Hepatocyte (in vitro differentiated cells): ENCODE data around the gene DYNC2H1. TPM values are rescaled to one million over a fixed set of nuclear protein-coding genes. Genes with fewer than 3 reads are reported as not detected.
A peak's percentile ranks its signal among the peaks of the same experiment; 100 is the strongest.

Source experiments
- DNase-seq: peaks from one replicate; pipeline ENCODE4 v3.0.0-alpha.2; 2016; ENCODE audit warnings: low spot score
- H2AFZ ChIP-seq: fragments of 200-600 bp; sonication (generic); 2 replicates; pipeline ENCODE4 v1.6.0; 2016; ENCODE audit warnings: antibody characterized with exemption, mild to moderate bottlenecking
- H3K27ac ChIP-seq: fragments of 200-600 bp; sonication (generic); 2 replicates; pipeline ENCODE4 v1.5.1; 2016; ENCODE audit warnings: mild to moderate bottlenecking
- H3K27me3 ChIP-seq: fragments of 200-600 bp; sonication (generic); 2 replicates; pipeline ENCODE4 v1.6.1; 2016
- H3K36me3 ChIP-seq: fragments of 200-600 bp; sonication (generic); replicated peaks from 2 replicates; pipeline ENCODE4 v1.5.1; 2016; ENCODE audit warnings: low read depth; ENCODE audit not compliant: insufficient read depth
- H3K4me1 ChIP-seq: fragments of 200-600 bp; sonication (generic); 2 replicates; pipeline ENCODE4 v1.5.1; 2016; ENCODE audit warnings: mild to moderate bottlenecking, moderate library complexity; ENCODE audit not compliant: insufficient read depth
- H3K4me2 ChIP-seq: fragments of 200-600 bp; sonication (generic); 2 replicates; pipeline ENCODE4 v1.6.0; 2016
- H3K4me3 ChIP-seq: fragments of 200-600 bp; sonication (generic); 2 replicates; pipeline ENCODE4 v1.5.1; 2016; ENCODE audit warnings: mild to moderate bottlenecking
- H3K79me2 ChIP-seq: fragments of 200-600 bp; sonication (generic); 2 replicates; pipeline ENCODE4 v1.6.0; 2017; ENCODE audit warnings: mild to moderate bottlenecking
- H3K9me2 ChIP-seq: fragments of 200-600 bp; sonication (generic); replicated peaks from 2 replicates; pipeline ENCODE4 v1.6.0; 2017; ENCODE audit warnings: mild to moderate bottlenecking; ENCODE audit not compliant: insufficient read depth
- H3K9me3 ChIP-seq: fragments of 200-600 bp; sonication (generic); 2 replicates; pipeline ENCODE4 v1.5.1; 2016; ENCODE audit warnings: low read depth, mild to moderate bottlenecking
- H4K20me1 ChIP-seq: fragments of 200-600 bp; sonication (generic); 2 replicates; pipeline ENCODE4 v1.6.0; 2016; ENCODE audit warnings: mild to moderate bottlenecking; ENCODE audit not compliant: insufficient read depth, poor library complexity, severe bottlenecking
- CTCF ChIP-seq: fragments of 200-600 bp; sonication (generic); IDR thresholded peaks from 2 replicates; pipeline ENCODE4 v1.5.1; 2016; ENCODE audit warnings: antibody characterized with exemption, mild to moderate bottlenecking; ENCODE audit not compliant: poor library complexity
- EZH2 ChIP-seq: fragments of 200-600 bp; sonication (generic); IDR thresholded peaks from 2 replicates; pipeline ENCODE4 v1.6.1; 2016; ENCODE audit warnings: antibody characterized with exemption, mild to moderate bottlenecking, borderline replicate concordance
- EZH2phosphoT487 ChIP-seq: fragments of 200-600 bp; sonication (generic); IDR thresholded peaks from one replicate; pipeline ENCODE4 v1.6.1; 2018; ENCODE audit warnings: antibody characterized with exemption, mild to moderate bottlenecking, low read depth, moderate library complexity; ENCODE audit not compliant: unreplicated experiment, severe bottlenecking
- WGBS: methylation state at CpG from one replicate; pipeline ENCODE4 v1.1.6; 2016; ENCODE audit warnings: low lambda C conversion rate; ENCODE audit errors: missing lambda C conversion rate; 5-methylcytosine and 5-hydroxymethylcytosine counted together
- polyA plus RNA-seq: library from polyadenylated mRNA; unstranded; fragments of >200 nt; fragmentation: Nextera tagmentation; extraction: Ambion mirVana; gene quantifications from 2 replicates; pipeline ENCODE4 v1.2.1, GENCODE V29; 2016
- small RNA-seq: library from RNA; depleted of rRNA; stranded (forward); fragments of <200 nt; gene quantifications from one replicate; pipeline ENCODE3, GENCODE V24; 2014
- total RNA-seq: library from RNA; depleted of rRNA; stranded (reverse); fragments of >200 nt; gene quantifications from 2 replicates; pipeline ENCODE4 v1.2.3, GENCODE V29; 2014

DYNC2H1 gene
- total and polyA plus RNA-seq, 2 experiments from 2014 or later: 4.4 to 16.9 TPM

- Histone ChIP-seq H3K4me3 (no peak overlapping the region), H2AFZ (no peak overlapping the region), H3K9me3 (no peaks in the 10 kb centered on the region), H3K27me3 (no peaks in the 10 kb centered on the region), H3K79me2 (no peaks in the 10 kb centered on the region), H3K4me2 (no peak overlapping the region), H3K27ac (no peak overlapping the region), H4K20me1 (no peaks in the 10 kb centered on the region), H3K36me3 (no peaks in the 10 kb centered on the region), H3K4me1 (peaks cover 5% of the 10 kb centered on the region), H3K9me2 (no peaks in the 10 kb centered on the region)
- DNase-seq: no peak
- TF ChIP-seq EZH2: no peak
- no peak for TF ChIP-seq EZH2phosphoT487
- TF ChIP-seq CTCF: no peak
- 55% methylated on average over 3 of the region's 3 CpGs for WGBS
Measured at GRCh38 chr11:103528046-103528445, 418.8 kb downstream of the DYNC2H1 start.

GRCh38 chr11:103528596-103528995 is 419.4 kb downstream of the DYNC2H1 start:
- H3K79me2 ChIP-seq: no peaks in the 10 kb centered on the region
- no peak overlapping the region for H3K4me2 ChIP-seq
- no peaks in the 10 kb centered on the region for H3K9me2 ChIP-seq
- H2AFZ ChIP-seq: no peak overlapping the region
- 34% methylated on average over 2 of the region's 2 CpGs for WGBS
- no peaks in the 10 kb centered on the region for H3K27me3 ChIP-seq
- H4K20me1 ChIP-seq: no peaks in the 10 kb centered on the region
- DNase-seq: no peak
- H3K4me3 ChIP-seq: no peak overlapping the region
- H3K9me3 ChIP-seq: no peaks in the 10 kb centered on the region
- H3K27ac ChIP-seq: no peak overlapping the region
- H3K4me1 ChIP-seq: peaks cover 5% of the 10 kb centered on the region
- TF ChIP-seq EZH2 (no peak), CTCF (no peak), EZH2phosphoT487 (no peak)
- H3K36me3 ChIP-seq: no peaks in the 10 kb centered on the region

- H3K9me2 ChIP-seq: no peaks in the 10 kb centered on the region
- no peaks in the 10 kb centered on the region for H3K79me2 ChIP-seq
- H3K27ac ChIP-seq: no peak overlapping the region
- WGBS: 59% methylated on average over 4 of the region's 4 CpGs
- peak; percentile 9 for DNase-seq
- no peak overlapping the region for H3K4me2 ChIP-seq
- H3K4me1 ChIP-seq: peaks cover 5% of the 10 kb centered on the region
- H4K20me1 ChIP-seq: no peaks in the 10 kb centered on the region
- no peak overlapping the region for H3K4me3 ChIP-seq
- H3K9me3 ChIP-seq: no peaks in the 10 kb centered on the region
- no peaks in the 10 kb centered on the region for H3K36me3 ChIP-seq
- H3K27me3 ChIP-seq: no peaks in the 10 kb centered on the region
- TF ChIP-seq EZH2: no peak
- TF ChIP-seq CTCF: no peak
- TF ChIP-seq EZH2phosphoT487: no peak
- no peak overlapping the region for H2AFZ ChIP-seq
Measured at GRCh38 chr11:103529181-103529684, 420.0 kb downstream of the DYNC2H1 start.

Small RNA genes within 50 kb of the gene (small RNA-seq; reads per million reads assigned to genes)
- gene AP003461.1: not detected

Other genes with a start within 250 kb of the DYNC2H1 start
- gene MMP12, start 234.4 kb upstream of the DYNC2H1 start, total RNA-seq: 0.57 and 0.96 TPM in 2 replicates
- gene MMP12, start 234.4 kb upstream of the DYNC2H1 start, polyA plus RNA-seq: 0.16 and 0.60 TPM in 2 replicates
- 0.57 TPM in 1 of 2 replicates, not detected in the other for gene MMP13, start 153.7 kb upstream of the DYNC2H1 start, total RNA-seq
- gene MMP13, start 153.7 kb upstream of the DYNC2H1 start, polyA plus RNA-seq: not detected in 2 replicates
- 75.5 and 78.4 TPM in 2 replicates for gene DCUN1D5, start 17.3 kb upstream of the DYNC2H1 start, total RNA-seq
- 54.5 and 56.4 TPM in 2 replicates for gene DCUN1D5, start 17.3 kb upstream of the DYNC2H1 start, polyA plus RNA-seq